Body of pancreas (tissue), 4 donors: ENCODE data around the gene THBS3. TPM values are rescaled to one million over a fixed set of nuclear protein-coding genes. Genes with fewer than 3 reads are reported as not detected.
"Not testable (repeated sequence)": the region's sequence is repeated elsewhere in the genome, so short reads cannot be mapped to it uniquely, and the experiment has no call there.

Source experiments
- ATAC-seq: fragments of 150-250 bp; one replicate; pipeline ENCODE4 v1.9.1; 2016
- DNase-seq, 4 donors: peaks; one replicate each; pipeline ENCODE4 v3.0.0-alpha.2; 2019
- H3K27ac ChIP-seq, 4 donors: fragments of 200-600 bp; sonication (generic); 1 replicate in 3 of 4; 2 replicates in 1 of 4; pipeline versions ENCODE4 v1.5.1 to v1.6.1; 2016 to 2019; ENCODE audit warnings: mild to moderate bottlenecking in 1 of 4, mixed read lengths in 1 of 4, moderate library complexity in 1 of 4
- H3K27me3 ChIP-seq, 2 donors: fragments of 200-600 bp; sonication (generic); one replicate each; pipeline ENCODE4 v1.6.0; 2016; ENCODE audit warnings: mild to moderate bottlenecking in 1 of 2
- H3K36me3 ChIP-seq, 2 donors: fragments of 200-600 bp; sonication (generic); replicated peaks in 1 of 2; 2 replicates each; pipeline ENCODE4 v1.5.1; 2016; ENCODE audit warnings: low read depth in 2 of 2; ENCODE audit not compliant: insufficient read depth in 1 of 2
- H3K4me1 ChIP-seq: fragments of 200-600 bp; sonication (generic); one replicate; pipeline ENCODE4 v1.6.0; 2016
- H3K4me3 ChIP-seq, 2 donors: fragments of 200-600 bp; sonication (generic); 1 replicate in 1 of 2; 2 replicates in 1 of 2; pipeline ENCODE4 v1.5.1; 2016 to 2019
- H3K9me3 ChIP-seq, 3 donors: fragments of 200-600 bp; sonication (generic); 1 replicate in 2 of 3; 2 replicates in 1 of 3; pipeline ENCODE4 v1.5.1; 2016
- POLR2A ChIP-seq, 3 donors: fragments of 450-650 bp; IDR thresholded peaks; one replicate each; pipeline ENCODE4 v1.6.1; 2016; ENCODE audit warnings: antibody characterized with exemption in 3 of 3, mild to moderate bottlenecking in 2 of 3
- WGBS, 2 donors: methylation state at CpG; one replicate each; pipeline ENCODE4 v1.1.5; 2017; 5-methylcytosine and 5-hydroxymethylcytosine counted together
- intact Hi-C: fragments of 100-400 bp; cut with DNase I; formaldehyde crosslinking; loops from one replicate; pipeline ENCODE4 v1.15.1; 2023
- total RNA-seq, 2 donors: library from RNA; depleted of rRNA; stranded (reverse); fragments of >200 nt; gene quantifications; one replicate each; pipeline ENCODE4 v1.1.0, GENCODE V29; 2016
- TF ChIP-seq, protein P1 (sequence below), 7 experiments: fragments of 450-650 bp in 4 of 7; fragments of 200-600 bp in 3 of 7; sonication (generic) in 3 of 7; IDR thresholded peaks; one replicate each; pipeline ENCODE4 v1.5.1; 2016 to 2019; ENCODE audit warnings: antibody characterized with exemption in 7 of 7

Gene THBS3
- total RNA-seq, 2 donors from 2014 or later, result 15.0 to 21.1 TPM

- H3K4me1 ChIP-seq, result peaks cover 29% of the 10 kb centered on the region
- WGBS, 2 donors, result 15 to 20% methylated on average over 10 to 22 of the region's 23 CpGs
- no peaks in the 10 kb centered on the region for H3K9me3 ChIP-seq
- no peaks in the 10 kb centered on the region for H3K27me3 ChIP-seq
- intact Hi-C loops, result loop anchor here (5.0 to 10.0 kb wide), 2 partner anchors 71 to 344 kb away; partner anchors contain the start of gene RUSC1
- DNase-seq, result peak; percentile 94 to 95 (median 94)
- no peak overlapping the region for H3K4me3 ChIP-seq
- peak overlapping the region in 2 of 4 donors; percentile 30 to 43 for H3K27ac ChIP-seq
- no peaks in the 10 kb centered on the region for H3K36me3 ChIP-seq
- TF ChIP-seq, protein P1, sequence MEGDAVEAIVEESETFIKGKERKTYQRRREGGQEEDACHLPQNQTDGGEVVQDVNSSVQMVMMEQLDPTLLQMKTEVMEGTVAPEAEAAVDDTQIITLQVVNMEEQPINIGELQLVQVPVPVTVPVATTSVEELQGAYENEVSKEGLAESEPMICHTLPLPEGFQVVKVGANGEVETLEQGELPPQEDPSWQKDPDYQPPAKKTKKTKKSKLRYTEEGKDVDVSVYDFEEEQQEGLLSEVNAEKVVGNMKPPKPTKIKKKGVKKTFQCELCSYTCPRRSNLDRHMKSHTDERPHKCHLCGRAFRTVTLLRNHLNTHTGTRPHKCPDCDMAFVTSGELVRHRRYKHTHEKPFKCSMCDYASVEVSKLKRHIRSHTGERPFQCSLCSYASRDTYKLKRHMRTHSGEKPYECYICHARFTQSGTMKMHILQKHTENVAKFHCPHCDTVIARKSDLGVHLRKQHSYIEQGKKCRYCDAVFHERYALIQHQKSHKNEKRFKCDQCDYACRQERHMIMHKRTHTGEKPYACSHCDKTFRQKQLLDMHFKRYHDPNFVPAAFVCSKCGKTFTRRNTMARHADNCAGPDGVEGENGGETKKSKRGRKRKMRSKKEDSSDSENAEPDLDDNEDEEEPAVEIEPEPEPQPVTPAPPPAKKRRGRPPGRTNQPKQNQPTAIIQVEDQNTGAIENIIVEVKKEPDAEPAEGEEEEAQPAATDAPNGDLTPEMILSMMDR (IDR thresholded peaks at IDR 0.05), result peak; percentile 99 to 100 (median 100)
- no peak for TF ChIP-seq POLR2A (IDR thresholded peaks at IDR 0.05)
- ATAC-seq, result peak; percentile 88
Measured at GRCh38 chr1:155250633-155251449, 43.1 kb upstream of the THBS3 start.

- 22% methylated on average over 27 of the region's 28 CpGs; no CpG with 5 or more reads in 1 of the 2 donors for WGBS, 2 donors
- H3K4me1 ChIP-seq, result peaks cover 26% of the 10 kb centered on the region
- H3K9me3 ChIP-seq, result no peaks in the 10 kb centered on the region
- H3K27ac ChIP-seq, result peak overlapping the region in 1 of 4 donors; percentile 26
- H3K27me3 ChIP-seq, result no peaks in the 10 kb centered on the region
- DNase-seq (no peak), ATAC-seq (no peak)
- TF ChIP-seq, protein P1 (IDR thresholded peaks at IDR 0.05), result no peak
- no peak for TF ChIP-seq POLR2A (IDR thresholded peaks at IDR 0.05)
- H3K36me3 ChIP-seq, result no peaks in the 10 kb centered on the region
- H3K4me3 ChIP-seq, result no peak overlapping the region
- intact Hi-C loops, result loop anchor here (5.0 to 10.0 kb wide), 2 partner anchors 72 to 345 kb away; partner anchors contain the start of gene RUSC1
Measured at GRCh38 chr1:155250246-155250632, 42.5 kb upstream of the THBS3 start.

DNA sequence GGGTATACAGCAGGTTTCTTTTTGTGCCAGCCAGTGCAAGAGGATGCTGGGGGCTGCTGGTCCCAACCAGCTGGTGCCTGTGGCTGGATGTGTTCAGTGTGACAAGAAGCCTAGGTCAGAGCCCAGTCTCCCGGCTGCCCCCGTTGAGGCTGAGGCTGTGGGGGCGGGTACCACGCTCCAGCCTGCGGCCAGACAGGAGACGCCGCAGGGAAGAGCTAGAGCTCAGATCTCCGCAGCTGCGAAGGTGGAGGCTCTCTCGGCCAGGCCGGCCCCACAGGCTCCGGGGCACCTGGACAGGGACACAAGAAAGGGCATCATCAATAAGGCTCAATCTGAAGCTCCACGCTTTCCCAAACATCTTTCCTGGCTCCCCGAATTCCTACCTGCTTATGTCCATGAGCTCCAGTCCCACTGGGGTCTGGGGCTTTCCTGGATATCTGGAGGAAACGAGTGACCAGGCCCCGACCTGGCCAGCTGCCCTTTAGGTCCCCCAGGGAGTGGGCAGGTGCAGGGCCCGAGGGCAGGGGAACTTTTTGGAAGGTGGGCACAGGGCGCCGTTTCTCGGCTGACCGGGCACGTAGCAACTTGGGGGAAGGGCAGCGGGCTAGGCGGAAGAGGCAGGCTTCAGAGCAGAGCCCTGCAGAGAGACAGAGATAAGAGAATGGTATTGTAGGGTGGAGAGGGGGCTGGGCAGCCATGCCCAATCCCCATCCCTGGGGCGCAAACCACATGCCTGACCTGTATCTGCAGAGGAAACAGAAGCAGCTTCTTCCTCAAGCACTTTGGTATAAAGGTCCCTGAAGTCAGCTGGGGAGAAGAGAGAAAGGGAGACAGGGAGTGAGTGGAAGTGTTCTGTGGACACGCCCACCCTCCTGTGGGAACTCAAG is 40.2 kb upstream of the THBS3 start:
- H3K36me3 ChIP-seq, result no peaks in the 10 kb centered on the region
- ATAC-seq, result no peak
- H3K27ac ChIP-seq, result no peak overlapping the region
- H3K4me1 ChIP-seq, result peaks cover 26% of the 10 kb centered on the region
- TF ChIP-seq, protein P1 (IDR thresholded peaks at IDR 0.05), result no peak
- no peak for TF ChIP-seq POLR2A (IDR thresholded peaks at IDR 0.05)
- DNase-seq, result no peak
- H3K9me3 ChIP-seq, result no peaks in the 10 kb centered on the region
- WGBS, 2 donors, result 81 to 93% methylated on average over 19 to 23 of the region's 26 CpGs
- H3K27me3 ChIP-seq, result no peaks in the 10 kb centered on the region
- intact Hi-C loops, result no loop called here
- H3K4me3 ChIP-seq, result no peak overlapping the region

- DNase-seq, H3K4me3 ChIP-seq, intact Hi-C loops, H3K36me3 ChIP-seq, H3K9me3 ChIP-seq, H3K27me3 ChIP-seq, ATAC-seq, H3K27ac ChIP-seq: not testable (repeated sequence)
- H3K4me1 ChIP-seq, result peaks cover 27% of the 10 kb centered on the region
- 83 to 91% methylated on average over 3 of the region's 3 CpGs for WGBS, 2 donors
Measured at GRCh38 chr1:155246796-155247195, 39.1 kb upstream of the THBS3 start.

DNA sequence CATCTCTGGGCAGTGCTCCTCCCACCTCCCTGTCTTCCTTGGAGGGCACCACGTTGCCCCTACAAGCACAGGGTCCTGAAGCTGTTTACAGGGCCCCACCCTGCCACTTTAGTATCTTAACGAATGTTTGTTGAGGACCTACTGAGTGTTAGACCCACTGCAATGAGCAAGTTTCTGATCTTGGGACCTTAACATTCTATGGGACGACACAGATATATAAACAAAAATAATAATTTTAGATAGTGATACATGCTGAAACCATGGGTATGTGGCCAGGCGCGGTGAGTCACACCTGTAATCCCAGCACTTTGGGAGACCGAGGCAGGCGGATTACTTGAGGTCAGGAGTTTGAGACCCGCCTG is 37.4 kb upstream of the THBS3 start:
- Histone ChIP-seq H3K27ac (peak overlapping the region; percentile 77 to 96 (median 88)), H3K4me1 (peaks cover 33% of the 10 kb centered on the region), H3K4me3 (peak overlapping the region in 1 of 2 donors; percentile 57), H3K36me3 (no peaks in the 10 kb centered on the region), H3K9me3 (no peaks in the 10 kb centered on the region), H3K27me3 (no peaks in the 10 kb centered on the region)
- ATAC-seq (no peak), DNase-seq (no peak)
- intact Hi-C loops, result no loop called here
- no peak for TF ChIP-seq POLR2A (IDR thresholded peaks at IDR 0.05)
- TF ChIP-seq, protein P1 (IDR thresholded peaks at IDR 0.05), result no peak
- 52 to 55% methylated on average over 8 of the region's 8 CpGs for WGBS, 2 donors
